Activated naive CD8-positive, alpha-beta T cell treated with anti-CD3 and anti-CD28 coated beads for 36 hours (primary cell): Measurements from ENCODE around the gene KRTDAP. TPM values are rescaled to one million over a fixed set of nuclear protein-coding genes. Genes with fewer than 3 reads are reported as not detected.
A peak's percentile ranks its signal among the peaks of the same experiment; 100 is the strongest.

Source experiments
- DNase-seq: peaks from one replicate; pipeline ENCODE4 v3.0.0; 2021
- H3K27ac Mint-ChIP-seq: one replicate; pipeline ENCODE4 v1.8.0; 2022; ENCODE audit warnings: mild to moderate bottlenecking, moderate library complexity, mixed read lengths
- H3K27me3 Mint-ChIP-seq: one replicate; pipeline ENCODE4 v1.8.0; 2022; ENCODE audit warnings: mild to moderate bottlenecking, mixed read lengths
- H3K36me3 Mint-ChIP-seq: one replicate; pipeline ENCODE4 v1.8.0; 2021; ENCODE audit warnings: mild to moderate bottlenecking, mixed read lengths
- H3K4me1 Mint-ChIP-seq: one replicate; pipeline ENCODE4 v1.8.0; 2021; ENCODE audit warnings: mixed read lengths
- H3K4me3 Mint-ChIP-seq: one replicate; pipeline ENCODE4 v1.8.0; 2022; ENCODE audit warnings: mild to moderate bottlenecking, moderate library complexity, mixed read lengths
- H3K9me3 Mint-ChIP-seq: one replicate; pipeline ENCODE4 v1.8.0; 2022; ENCODE audit warnings: mixed read lengths
- total RNA-seq, 2 experiments: library from RNA; stranded (reverse); gene quantifications; one replicate each; pipeline ENCODE4 v1.2.3, GENCODE V29; 2021

KRTDAP gene, protein sequence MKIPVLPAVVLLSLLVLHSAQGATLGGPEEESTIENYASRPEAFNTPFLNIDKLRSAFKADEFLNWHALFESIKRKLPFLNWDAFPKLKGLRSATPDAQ
- not detected for total RNA-seq

DNA sequence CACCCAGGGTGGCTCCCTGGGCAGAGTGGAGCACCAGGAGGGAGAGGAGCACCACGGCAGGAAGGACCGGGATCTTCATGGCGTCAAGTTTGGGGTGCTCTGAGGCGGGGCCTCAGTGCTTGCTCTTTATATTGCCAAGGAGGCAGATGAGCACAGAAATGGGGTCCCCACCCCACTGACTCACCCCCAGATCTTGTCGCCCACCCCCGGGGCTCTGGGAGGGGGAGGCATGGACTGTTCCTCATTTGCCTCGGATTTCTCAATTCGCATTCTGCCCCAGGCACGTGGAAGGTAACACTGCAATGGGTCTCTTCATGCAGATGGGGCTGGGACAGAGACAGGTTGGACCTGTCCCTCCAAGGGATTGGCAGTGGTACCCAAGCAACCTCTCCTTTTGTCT lies at the start of gene KRTDAP:
Gene KRTDAP, minus strand, starts transcription at position 101 of the 400 bp plus-strand sequence. Its CDS starts 22 bp downstream, at position 79.
- DNase-seq, result no peak
- H3K27ac Mint-ChIP-seq, result no peak within 1 kb of the TSS

DNA sequence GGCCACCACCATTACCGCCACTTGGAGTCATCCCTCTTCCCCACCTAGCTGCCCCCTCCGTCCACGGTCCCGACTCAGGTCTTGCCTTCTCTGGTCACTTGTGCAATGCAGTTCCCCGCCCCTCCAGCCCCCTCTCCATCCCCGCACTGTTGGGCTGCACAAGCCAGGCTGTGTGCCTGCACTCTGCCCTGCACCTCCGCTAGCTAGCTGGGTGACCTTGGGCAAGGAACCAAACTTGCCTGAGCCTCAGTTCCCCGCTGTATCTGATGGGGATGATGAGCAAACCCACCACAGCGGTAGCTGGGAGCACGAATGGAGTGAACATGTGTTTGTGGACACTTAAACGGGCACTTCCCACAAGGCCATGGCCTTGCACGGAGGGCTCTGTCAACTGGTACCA lies 49.6 kb upstream of the KRTDAP start:
- Mint-ChIP-seq H3K9me3 (no peaks in the 10 kb centered on the region), H3K27me3 (peaks cover 1% of the 10 kb centered on the region), H3K36me3 (peaks cover 10% of the 10 kb centered on the region), H3K27ac (no peak overlapping the region), H3K4me3 (no peak overlapping the region), H3K4me1 (peaks cover 11% of the 10 kb centered on the region)
- no peak for DNase-seq

More for the DNA sequence above, at the start of gene KRTDAP:
- no peaks in the 10 kb centered on the region for H3K9me3 Mint-ChIP-seq
- no peaks in the 10 kb centered on the region for H3K27me3 Mint-ChIP-seq
- H3K36me3 Mint-ChIP-seq, result no peaks in the 10 kb centered on the region
- H3K4me1 Mint-ChIP-seq, result peaks cover 10% of the 10 kb centered on the region
- H3K4me3 Mint-ChIP-seq, result no peak within 1 kb of the TSS

DNA sequence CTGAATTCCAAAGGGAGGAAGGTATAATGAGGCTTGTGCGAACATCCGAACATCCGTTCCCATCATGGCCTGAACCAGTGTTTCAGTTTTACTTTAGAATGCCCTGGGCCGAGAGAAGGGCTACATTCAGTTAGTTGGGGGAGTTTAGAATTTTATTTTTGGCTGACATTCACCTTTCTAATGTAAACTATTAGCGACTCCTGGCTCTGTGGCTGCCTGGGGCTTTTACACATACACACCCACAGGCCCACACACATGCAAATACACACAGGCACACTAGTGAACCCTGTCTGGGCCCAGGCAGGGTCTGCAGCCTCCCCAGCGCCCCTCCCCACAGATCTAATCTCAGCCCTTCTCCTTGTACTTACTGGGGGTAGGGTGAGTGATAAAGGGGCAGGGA lies 49.0 kb upstream of the KRTDAP start:
- no peak for DNase-seq
- Mint-ChIP-seq H3K9me3 (no peaks in the 10 kb centered on the region), H3K4me1 (peaks cover 6% of the 10 kb centered on the region), H3K27ac (no peak overlapping the region), H3K4me3 (no peak overlapping the region), H3K27me3 (peaks cover 3% of the 10 kb centered on the region), H3K36me3 (peaks cover 5% of the 10 kb centered on the region)

DNA sequence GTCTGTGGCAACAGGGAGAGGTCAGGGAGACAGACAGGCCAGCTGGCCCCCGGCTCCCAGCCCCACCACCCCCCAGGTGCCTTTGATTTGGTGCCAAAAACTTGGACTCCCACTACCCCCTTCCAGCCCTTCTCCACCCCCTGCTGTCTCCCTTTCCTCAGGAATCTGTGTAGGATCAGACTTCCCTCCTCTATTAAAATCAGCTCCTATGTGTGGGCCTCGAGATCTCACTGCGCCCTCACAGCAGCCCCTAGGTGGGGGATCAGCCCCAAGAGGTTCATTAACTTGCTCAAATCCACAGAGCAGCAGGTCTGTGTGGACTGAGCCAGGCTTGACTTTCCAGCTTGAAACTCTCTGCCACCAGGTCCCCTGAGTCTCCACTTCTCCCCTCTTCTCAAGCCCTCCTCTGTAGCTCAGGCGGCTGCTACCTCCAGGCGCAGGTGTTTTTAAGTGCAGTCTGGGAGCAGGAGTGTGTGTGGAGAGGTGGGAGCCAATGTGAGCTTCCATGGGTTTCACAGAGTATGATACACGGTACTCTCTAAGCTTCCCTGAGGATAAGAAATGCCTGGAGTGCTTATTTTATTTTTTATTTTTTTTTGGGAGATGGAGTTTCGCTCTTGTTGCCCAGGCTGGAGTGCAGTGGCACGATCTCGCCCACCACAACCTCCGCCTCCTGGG lies 44.7 kb upstream of the KRTDAP start:
- H3K27ac Mint-ChIP-seq, result no peak overlapping the region
- H3K36me3 Mint-ChIP-seq, result no peaks in the 10 kb centered on the region
- DNase-seq, result no peak
- peaks cover 12% of the 10 kb centered on the region for H3K27me3 Mint-ChIP-seq
- no peak overlapping the region for H3K4me3 Mint-ChIP-seq
- H3K4me1 Mint-ChIP-seq, result peaks cover 7% of the 10 kb centered on the region
- H3K9me3 Mint-ChIP-seq, result no peaks in the 10 kb centered on the region

DNA sequence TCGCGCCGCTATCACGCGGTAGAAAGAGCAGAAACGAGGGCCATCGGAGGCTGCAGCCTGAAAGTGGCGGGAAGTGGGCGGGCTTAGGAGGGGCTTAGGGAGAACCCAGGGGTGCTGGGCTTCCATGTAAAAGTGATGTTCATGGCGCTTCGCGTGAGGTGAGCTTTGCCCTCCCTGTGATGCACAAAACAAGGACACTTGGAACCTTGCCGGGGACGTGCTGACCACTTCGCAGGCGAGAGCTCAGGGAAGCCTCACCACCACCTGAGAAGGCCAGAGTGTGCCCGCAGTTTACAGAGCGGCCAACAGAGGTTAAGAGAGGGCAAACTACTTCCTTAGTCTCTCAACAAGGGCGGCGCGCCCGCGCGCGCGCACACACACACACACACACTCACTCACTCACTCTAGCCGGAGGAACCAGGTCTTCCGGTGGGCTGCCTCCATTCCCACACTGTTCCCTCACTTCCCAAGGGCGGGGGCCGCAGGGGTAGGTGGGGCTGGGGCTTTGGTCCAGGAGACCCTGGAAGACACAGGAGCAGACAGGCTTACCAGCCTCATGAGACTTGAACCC lies 43.6 kb upstream of the KRTDAP start:
- Mint-ChIP-seq H3K4me1 (peaks cover 6% of the 10 kb centered on the region), H3K27me3 (peaks cover 18% of the 10 kb centered on the region), H3K9me3 (no peaks in the 10 kb centered on the region), H3K27ac (peak overlapping the region; percentile 63), H3K36me3 (no peaks in the 10 kb centered on the region), H3K4me3 (peak overlapping the region; percentile 35)
- DNase-seq, result peak; percentile 52

DNA sequence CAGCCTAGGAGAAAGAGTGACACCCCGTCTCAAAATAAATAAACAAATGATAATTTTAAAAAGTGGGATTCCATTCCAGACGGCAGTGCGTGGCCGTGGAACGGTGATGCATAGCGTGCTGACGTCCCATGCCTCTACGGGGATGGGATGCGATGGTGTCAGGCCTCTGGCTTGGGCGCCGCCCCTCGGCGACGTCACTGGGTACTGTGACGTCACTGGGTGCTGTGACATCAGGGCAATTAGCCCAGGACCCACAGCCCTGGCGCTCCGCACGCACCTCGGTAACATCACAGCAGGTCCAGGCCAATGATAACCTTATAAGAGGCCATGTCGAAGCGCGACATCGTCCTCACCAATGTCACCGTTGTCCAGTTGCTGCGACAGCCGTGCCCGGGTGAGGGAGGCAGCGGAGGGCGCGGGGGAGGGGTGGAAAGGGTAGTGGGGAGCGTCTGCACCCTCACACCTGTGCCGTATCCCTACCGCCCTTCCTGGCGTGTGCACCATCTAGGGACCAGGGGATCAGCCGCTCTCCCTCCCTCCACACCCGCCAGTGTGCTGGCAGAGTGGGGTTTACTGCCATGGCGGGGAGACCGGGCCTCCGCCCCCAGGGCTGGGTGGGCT lies 43.0 kb upstream of the KRTDAP start, which contains the start of gene GAPDHS:
Gene GAPDHS, plus strand, starts transcription at position 256 of the 621 bp plus-strand sequence. Its CDS starts 72 bp downstream, at position 328.
- H3K4me1 Mint-ChIP-seq, result peaks cover 6% of the 10 kb centered on the region
- H3K27ac Mint-ChIP-seq, result peak within 1 kb of the TSS; percentile 63
- H3K4me3 Mint-ChIP-seq, result peak within 1 kb of the TSS; percentile 35
- DNase-seq, result no peak
- H3K27me3 Mint-ChIP-seq, result peaks cover 24% of the 10 kb centered on the region
- H3K9me3 Mint-ChIP-seq, result no peaks in the 10 kb centered on the region
- no peaks in the 10 kb centered on the region for H3K36me3 Mint-ChIP-seq

DNA sequence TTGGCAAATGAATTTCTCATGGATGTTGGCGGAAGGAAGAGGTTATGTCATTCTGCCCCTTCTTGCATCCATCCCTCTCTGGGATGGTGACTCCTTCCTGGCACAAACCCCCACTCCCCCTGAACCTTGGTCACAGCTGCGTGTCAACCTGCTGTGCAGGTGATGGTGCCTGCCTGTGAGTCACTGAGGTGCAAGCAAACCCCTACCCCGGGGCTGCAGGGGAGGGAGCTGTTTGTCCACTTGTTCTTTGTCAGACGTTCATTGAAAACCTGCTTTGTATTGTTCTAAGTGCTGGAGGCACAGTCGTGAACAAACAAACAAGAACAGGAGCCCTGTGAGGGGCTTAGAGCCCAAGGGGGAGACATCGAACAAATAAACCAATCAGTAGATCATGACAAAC lies 41.0 kb upstream of the KRTDAP start:
- no peak overlapping the region for H3K27ac Mint-ChIP-seq

DNA sequence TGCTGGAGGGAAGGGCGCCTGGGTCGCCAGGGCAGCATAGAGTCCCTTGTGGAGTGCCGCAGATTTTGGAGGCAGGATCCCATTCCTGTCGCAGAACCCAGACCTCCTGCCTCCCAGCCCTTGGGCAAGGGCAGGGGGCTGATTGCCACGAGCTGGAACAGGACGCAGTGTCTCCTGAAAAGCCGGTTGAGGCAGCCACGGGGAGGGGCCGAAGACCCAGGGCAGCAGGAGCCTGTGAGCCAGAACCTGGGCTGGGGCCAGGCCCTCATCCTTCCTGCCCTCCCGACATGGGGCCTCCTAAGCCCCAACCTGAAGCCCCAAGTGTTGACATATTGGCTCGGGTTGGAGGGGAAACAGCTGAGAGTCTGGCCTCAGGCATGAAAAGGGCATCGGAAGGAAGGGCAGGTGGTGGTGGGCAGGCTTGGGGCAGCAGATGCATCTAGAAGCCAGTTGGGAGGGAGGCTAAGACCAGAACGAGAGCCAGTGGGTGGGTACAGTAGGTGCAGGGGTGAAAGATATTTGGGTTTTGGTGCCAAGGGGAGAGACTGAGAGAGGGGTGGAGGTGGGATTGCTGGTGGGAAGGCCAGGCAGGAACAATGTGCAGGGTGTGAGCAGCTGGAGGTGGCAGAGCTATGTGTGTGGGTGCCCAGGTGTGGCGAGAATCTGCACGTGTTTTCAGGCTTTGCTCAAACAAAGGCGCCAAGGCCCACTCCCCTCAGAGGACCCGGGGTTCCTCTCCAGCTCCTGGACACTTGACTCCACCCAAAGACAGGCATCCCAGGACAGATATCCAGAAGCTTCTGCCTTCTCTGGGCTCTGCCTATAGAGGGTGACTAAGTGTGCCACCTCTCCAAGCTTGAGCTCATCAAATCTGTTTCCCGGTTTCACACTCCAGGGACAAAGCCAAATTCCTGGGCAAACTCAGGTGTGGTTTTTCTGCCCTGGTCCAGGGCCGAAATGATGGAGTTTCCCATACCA lies 39.3 kb upstream of the KRTDAP start:
- no peak for DNase-seq
- H3K4me3 Mint-ChIP-seq, result no peak overlapping the region
- H3K36me3 Mint-ChIP-seq, result no peaks in the 10 kb centered on the region
- H3K27me3 Mint-ChIP-seq, result peaks cover 33% of the 10 kb centered on the region
- H3K27ac Mint-ChIP-seq, result no peak overlapping the region
- no peaks in the 10 kb centered on the region for H3K9me3 Mint-ChIP-seq
- H3K4me1 Mint-ChIP-seq, result peaks cover 6% of the 10 kb centered on the region

More for the DNA sequence above, 41.0 kb upstream of the KRTDAP start:
- H3K27me3 Mint-ChIP-seq, result peaks cover 36% of the 10 kb centered on the region
- H3K4me3 Mint-ChIP-seq, result no peak overlapping the region
- H3K9me3 Mint-ChIP-seq, result no peaks in the 10 kb centered on the region
- H3K36me3 Mint-ChIP-seq, result no peaks in the 10 kb centered on the region
- H3K4me1 Mint-ChIP-seq, result peaks cover 6% of the 10 kb centered on the region
- no peak for DNase-seq

DNA sequence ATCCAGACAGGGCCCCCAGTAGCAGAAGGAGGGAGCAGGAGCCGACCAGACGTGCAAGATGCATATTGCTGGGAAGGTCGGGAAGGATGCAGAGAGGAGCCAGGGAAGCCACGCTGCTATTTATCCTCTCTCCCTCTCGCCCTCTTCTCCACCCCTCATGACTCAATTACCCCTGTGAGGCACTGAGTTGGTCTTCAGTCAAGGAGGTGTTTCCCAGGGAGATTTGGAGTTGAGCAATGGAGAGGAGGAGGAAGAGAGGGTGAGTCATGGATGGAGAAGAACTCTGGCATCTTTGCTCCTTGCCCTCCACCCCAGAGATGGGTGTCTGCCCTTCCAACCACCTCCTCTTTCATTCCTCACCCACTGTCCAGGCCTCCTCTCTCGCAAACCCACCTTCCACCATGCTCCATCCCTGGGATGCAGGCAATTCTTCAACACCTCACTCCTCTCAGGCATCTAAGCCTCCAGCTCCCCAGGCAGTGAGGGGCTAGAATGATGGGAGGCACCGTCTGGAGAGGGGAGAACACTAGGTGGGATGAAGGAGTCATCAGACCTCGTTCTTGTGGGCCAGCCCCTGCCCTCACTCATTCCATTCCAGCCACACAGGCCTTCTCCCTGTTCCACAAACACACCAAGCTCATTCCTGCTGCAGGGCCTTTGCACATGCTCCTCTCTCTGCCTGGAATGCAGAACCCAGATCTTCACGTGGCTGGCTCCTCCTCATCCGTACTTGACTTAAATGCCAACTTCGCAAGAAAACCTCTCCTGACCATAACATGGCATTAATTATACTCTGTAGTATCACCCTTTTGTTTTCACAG lies 38.2 kb upstream of the KRTDAP start, which contains the start of gene SBSN:
Gene SBSN, minus strand, starts transcription at position 94 of the 821 bp plus-strand sequence. Its CDS starts 30 bp downstream, at position 64.
- Mint-ChIP-seq H3K4me3 (no peak within 1 kb of the TSS), H3K27me3 (peaks cover 36% of the 10 kb centered on the region), H3K4me1 (peaks cover 1% of the 10 kb centered on the region), H3K9me3 (no peaks in the 10 kb centered on the region), H3K27ac (no peak within 1 kb of the TSS), H3K36me3 (no peaks in the 10 kb centered on the region)
- DNase-seq, result no peak

DNA sequence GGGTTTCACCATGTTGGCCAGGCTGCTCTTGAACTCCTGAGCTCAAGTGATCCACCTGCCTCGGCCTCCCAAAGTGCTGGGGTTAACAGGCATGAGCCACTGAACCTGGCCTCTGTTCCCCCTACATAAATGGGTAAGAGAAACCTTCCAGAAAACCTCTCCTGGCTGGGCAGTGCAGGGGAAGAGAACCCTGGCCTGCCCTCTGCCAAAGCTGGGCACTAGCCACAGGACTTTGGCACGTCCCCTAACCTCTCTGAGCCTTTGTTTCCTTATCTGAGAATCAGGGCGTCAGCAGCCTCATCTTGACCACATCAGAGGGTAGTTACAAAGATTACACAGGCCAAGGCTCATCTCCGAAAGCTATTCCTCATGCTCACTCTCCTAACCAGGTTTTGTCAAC lies 35.6 kb upstream of the KRTDAP start:
- H3K9me3 Mint-ChIP-seq, result no peaks in the 10 kb centered on the region
- H3K27me3 Mint-ChIP-seq, result peaks cover 31% of the 10 kb centered on the region
- H3K36me3 Mint-ChIP-seq, result no peaks in the 10 kb centered on the region
- DNase-seq, result no peak
- no peaks in the 10 kb centered on the region for H3K4me1 Mint-ChIP-seq
- H3K4me3 Mint-ChIP-seq, result no peak overlapping the region
- H3K27ac Mint-ChIP-seq, result no peak overlapping the region

DNA sequence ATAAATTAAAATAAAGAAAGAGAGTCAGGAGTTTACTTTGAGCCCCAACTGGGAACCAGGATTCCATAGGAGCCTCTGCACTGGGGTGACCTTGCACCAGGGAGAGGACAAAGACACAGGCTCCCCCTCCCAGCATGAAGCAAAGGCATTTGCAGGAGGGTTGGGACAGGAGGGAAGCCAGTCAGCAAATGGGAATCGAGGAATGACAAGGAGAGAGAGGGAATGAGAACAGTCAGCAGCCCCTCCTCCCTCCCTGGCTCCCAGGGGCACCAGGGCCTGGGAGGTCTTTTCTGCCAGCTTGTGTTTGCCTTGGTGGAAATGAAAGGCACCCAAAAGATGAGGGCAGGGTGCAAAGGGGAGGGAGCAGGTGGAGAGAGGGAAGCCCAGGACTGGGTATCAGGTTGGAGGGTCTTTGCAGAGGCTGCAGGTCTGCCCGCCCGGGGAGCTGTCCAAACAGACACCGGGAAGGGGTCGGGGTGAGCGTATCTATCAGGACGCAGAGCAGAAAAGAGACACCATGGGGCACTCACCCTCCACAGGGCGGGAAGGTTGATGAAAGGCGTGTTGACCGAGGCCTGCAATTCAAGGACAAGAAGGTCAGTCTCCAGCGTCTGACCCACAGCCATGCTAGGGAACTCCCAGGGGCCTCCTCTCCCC lies 34.0 kb upstream of the KRTDAP start:
- no peaks in the 10 kb centered on the region for H3K36me3 Mint-ChIP-seq
- no peak overlapping the region for H3K4me3 Mint-ChIP-seq
- no peaks in the 10 kb centered on the region for H3K4me1 Mint-ChIP-seq
- no peaks in the 10 kb centered on the region for H3K9me3 Mint-ChIP-seq
- no peak overlapping the region for H3K27ac Mint-ChIP-seq
- no peak for DNase-seq
- peaks cover 30% of the 10 kb centered on the region for H3K27me3 Mint-ChIP-seq

DNA sequence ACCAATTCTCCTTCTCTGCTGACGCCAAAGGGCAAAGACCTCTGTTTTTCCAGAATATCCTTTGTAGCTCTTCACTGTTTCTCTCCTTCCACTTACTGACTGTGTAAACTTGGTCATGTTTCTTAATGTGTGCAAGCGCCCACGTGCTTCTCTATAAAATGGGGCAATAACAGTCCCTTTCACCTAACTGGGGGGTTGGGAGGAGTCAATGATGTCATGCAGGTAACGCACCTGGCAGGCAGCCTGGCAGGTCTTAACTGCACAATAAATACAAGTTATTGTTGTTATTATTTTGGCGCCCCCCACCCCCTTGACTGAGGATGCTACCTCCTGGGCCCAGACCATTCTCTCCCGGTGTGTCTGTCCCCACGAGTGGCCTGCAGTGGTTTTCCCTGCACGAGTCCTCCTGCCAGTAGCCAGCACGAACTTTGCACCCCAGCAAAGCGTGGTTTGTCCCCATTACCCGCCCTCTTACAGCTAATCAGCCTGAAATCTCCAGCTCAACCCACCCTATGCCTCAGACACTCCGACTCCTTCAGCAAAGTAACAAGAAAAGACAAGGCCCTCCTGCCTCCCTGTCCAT lies 32.6 kb upstream of the KRTDAP start:
- no peak for DNase-seq
- Mint-ChIP-seq H3K9me3 (no peaks in the 10 kb centered on the region), H3K4me3 (no peak overlapping the region), H3K4me1 (no peaks in the 10 kb centered on the region), H3K27ac (no peak overlapping the region), H3K27me3 (peaks cover 19% of the 10 kb centered on the region), H3K36me3 (no peaks in the 10 kb centered on the region)

DNA sequence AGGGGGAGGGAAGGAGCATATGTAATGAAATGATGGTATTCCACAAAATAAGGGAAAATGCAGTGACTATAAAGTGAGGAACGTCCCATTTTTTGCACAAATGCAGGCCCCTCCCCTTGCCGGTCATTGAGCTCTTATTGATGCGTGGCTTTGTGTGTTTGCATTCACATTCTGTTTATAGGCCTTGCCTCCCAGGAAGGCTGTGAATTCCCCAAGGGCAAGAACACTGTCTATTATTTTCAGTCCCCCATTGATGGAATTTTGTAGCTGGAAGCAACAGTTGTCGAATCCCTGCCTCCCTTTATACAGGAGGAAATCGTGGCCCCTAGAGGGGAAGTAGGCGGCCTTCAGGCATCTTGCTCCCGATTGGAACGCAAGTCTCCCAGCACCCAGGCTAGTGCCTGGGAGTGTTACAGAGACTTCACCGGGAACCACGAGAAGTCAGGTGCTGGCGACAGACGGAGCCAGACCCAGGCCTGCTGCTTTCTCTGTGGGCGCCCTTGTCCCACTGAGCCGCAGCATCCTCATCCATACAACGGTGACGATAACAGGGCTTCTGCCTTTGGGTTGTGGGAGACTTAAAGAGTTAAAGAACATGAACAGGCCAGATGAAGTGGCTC lies 31.0 kb upstream of the KRTDAP start:
- Mint-ChIP-seq H3K27me3 (peaks cover 11% of the 10 kb centered on the region), H3K36me3 (no peaks in the 10 kb centered on the region), H3K27ac (no peak overlapping the region), H3K4me1 (no peaks in the 10 kb centered on the region), H3K4me3 (no peak overlapping the region), H3K9me3 (no peaks in the 10 kb centered on the region)
- DNase-seq, result no peak
